Sigmoid colon (tissue), 7 donors: ENCODE data around the gene ADISSP. TPM values are rescaled to one million over a fixed set of nuclear protein-coding genes. Genes with fewer than 3 reads are reported as not detected.

ENCODE experiments used
- DNase-seq: peaks from one replicate; pipeline ENCODE4 v3.0.0-alpha.2; 2019
- H3K27ac ChIP-seq, 4 donors: fragments of 200-600 bp; sonication (generic); one replicate each; pipeline ENCODE4 v1.5.1; 2016 to 2019; ENCODE audit warnings: mild to moderate bottlenecking in 1 of 4
- H3K27me3 ChIP-seq, 3 donors: fragments of 200-600 bp; sonication (generic); one replicate each; pipeline ENCODE4 v1.5.1; 2019; ENCODE audit warnings: mild to moderate bottlenecking in 1 of 3
- H3K36me3 ChIP-seq, 4 donors: fragments of 200-600 bp; sonication (generic); one replicate each; pipeline ENCODE4 v1.5.1; 2016 to 2019
- H3K4me1 ChIP-seq, 4 donors: fragments of 200-600 bp; sonication (generic); one replicate each; pipeline ENCODE4 v1.5.1; 2017 to 2019
- H3K4me3 ChIP-seq, 4 donors: fragments of 200-600 bp; sonication (generic); one replicate each; pipeline ENCODE4 v1.5.1; 2017 to 2019; ENCODE audit warnings: mild to moderate bottlenecking in 2 of 4, moderate library complexity in 1 of 4
- H3K9me3 ChIP-seq, 4 donors: fragments of 200-600 bp in 3 of 4; sonication (generic) in 3 of 4; one replicate each; pipeline versions ENCODE4 v1.5.1 to v1.6.1; 2013 to 2019
- CTCF ChIP-seq, 4 experiments: fragments of 450-650 bp in 3 of 4; fragments of 200-600 bp in 1 of 4; IDR thresholded peaks; one replicate each; pipeline ENCODE4 v1.5.1; 2016 to 2019; ENCODE audit warnings: antibody characterized with exemption in 4 of 4, mild to moderate bottlenecking in 3 of 4, moderate library complexity in 2 of 4
- EP300 ChIP-seq, 4 donors: sonication (generic); formaldehyde crosslinking; IDR thresholded peaks; one replicate each; pipeline ENCODE4 v1.6.1; 2017; ENCODE audit warnings: antibody characterized with exemption in 4 of 4
- POLR2A ChIP-seq, 2 donors: fragments of 450-650 bp; IDR thresholded peaks; one replicate each; pipeline ENCODE4 v1.6.1; 2016; ENCODE audit warnings: antibody characterized with exemption in 2 of 2, mild to moderate bottlenecking in 2 of 2, moderate library complexity in 2 of 2
- POLR2AphosphoS5 ChIP-seq, 4 donors: sonication (generic); formaldehyde crosslinking; IDR thresholded peaks; one replicate each; pipeline ENCODE4 v1.6.1; 2017; ENCODE audit warnings: antibody characterized with exemption in 4 of 4
- WGBS, 2 donors: extraction: QIAGEN DNeasy Blood & Tissue Kit; methylation state at CpG; one replicate each; pipeline ENCODE4 v1.1.7; 2013; 5-methylcytosine and 5-hydroxymethylcytosine counted together
- intact Hi-C: fragments of 100-400 bp; cut with DNase I; formaldehyde crosslinking; loops from one replicate; pipeline ENCODE4 v1.15.1; 2023
- polyA plus RNA-seq, 3 donors: library from polyadenylated mRNA; stranded (reverse); fragments of 200-250 nt; gene quantifications; one replicate each; pipeline ENCODE4 v1.2.3, GENCODE V29; 2013
- total RNA-seq, 4 donors: library from RNA; depleted of rRNA; stranded (reverse); fragments of >200 nt; gene quantifications; one replicate each; pipeline ENCODE4 v1.1.0, GENCODE V29; 2016
- donor health status: healthy with polysubstance abuse.
- donor health status: Bipolar disorder and iron deficiency.
- donor health status: healthy.

The ADISSP gene
- total and polyA plus RNA-seq, 7 donors, result 15.7 to 116 (median 53.2) TPM

GRCh38 chr20:3735768-3736167, 31.8 kb downstream of the ADISSP start:
- no peak for DNase-seq
- H3K36me3 ChIP-seq, result no peaks in the 10 kb centered on the region
- peaks cover 14 to 28% (median 16%) of the 10 kb centered on the region in 3 donors for H3K27me3 ChIP-seq
- peaks cover 0 to 8% (median 4%) of the 10 kb centered on the region in 4 donors for H3K4me1 ChIP-seq
- no peak overlapping the region for H3K4me3 ChIP-seq
- no peak overlapping the region for H3K27ac ChIP-seq
- intact Hi-C loops, result no loop called here
- H3K9me3 ChIP-seq, result no peaks in the 10 kb centered on the region
- no peak for TF ChIP-seq POLR2AphosphoS5 (IDR thresholded peaks at IDR 0.05)
- no peak for TF ChIP-seq CTCF (IDR thresholded peaks at IDR 0.05)
- TF ChIP-seq POLR2A (IDR thresholded peaks at IDR 0.05), result no peak
- TF ChIP-seq EP300 (IDR thresholded peaks at IDR 0.05), result no peak
- 22 to 68% methylated on average over 4 of the region's 4 CpGs for WGBS, 2 donors

- Histone ChIP-seq H3K36me3 (no peaks in the 10 kb centered on the region), H3K9me3 (no peaks in the 10 kb centered on the region), H3K4me3 (peak overlapping the region in 2 of 4 donors; percentile 44), H3K27ac (peak overlapping the region; percentile 13 to 72 (median 47)), H3K27me3 (peaks cover 14 to 29% (median 16%) of the 10 kb centered on the region in 3 donors), H3K4me1 (peaks cover 0 to 8% (median 4%) of the 10 kb centered on the region in 4 donors)
- peak; percentile 71 for DNase-seq
- intact Hi-C loops, result no loop called here
- no peak for TF ChIP-seq CTCF (IDR thresholded peaks at IDR 0.05)
- no peak for TF ChIP-seq POLR2A (IDR thresholded peaks at IDR 0.05)
- no peak for TF ChIP-seq EP300 (IDR thresholded peaks at IDR 0.05)
- TF ChIP-seq POLR2AphosphoS5 (IDR thresholded peaks at IDR 0.05), result no peak
- WGBS, 2 donors, result 35 to 66% methylated on average over 12 of the region's 12 CpGs
Observed at GRCh38 chr20:3734111-3734843, 33.3 kb downstream of the ADISSP start.

GRCh38 chr20:3733119-3733995, 34.2 kb downstream of the ADISSP start:
- 83% methylated on average over 20 of the region's 20 CpGs for WGBS, 2 donors
- no peaks in the 10 kb centered on the region for H3K36me3 ChIP-seq
- H3K9me3 ChIP-seq, result no peaks in the 10 kb centered on the region
- H3K4me3 ChIP-seq, result peak overlapping the region; percentile 26 to 44 (median 38)
- H3K4me1 ChIP-seq, result peaks cover 0 to 8% (median 4%) of the 10 kb centered on the region in 4 donors
- no peak for DNase-seq
- H3K27ac ChIP-seq, result peak overlapping the region; percentile 13 to 72 (median 47)
- TF ChIP-seq EP300 (IDR thresholded peaks at IDR 0.05), result no peak
- TF ChIP-seq POLR2AphosphoS5 (IDR thresholded peaks at IDR 0.05), result no peak
- no peak for TF ChIP-seq CTCF (IDR thresholded peaks at IDR 0.05)
- no peak for TF ChIP-seq POLR2A (IDR thresholded peaks at IDR 0.05)
- intact Hi-C loops, result no loop called here
- peaks cover 14 to 35% (median 16%) of the 10 kb centered on the region in 3 donors for H3K27me3 ChIP-seq

GRCh38 chr20:3732327-3733118, 35.0 kb downstream of the ADISSP start, which contains the start of gene HSPA12B:
HSPA12B (plus strand) TSS chr20:3732685; CDS start chr20:3738675, 5,990 bp downstream.
- intact Hi-C loops, result no loop called here
- H3K27me3 ChIP-seq, result peaks cover 14 to 35% (median 16%) of the 10 kb centered on the region in 3 donors
- no peak for DNase-seq
- TF ChIP-seq EP300 (IDR thresholded peaks at IDR 0.05) (no peak), POLR2AphosphoS5 (IDR thresholded peaks at IDR 0.05) (no peak), CTCF (IDR thresholded peaks at IDR 0.05) (no peak), POLR2A (IDR thresholded peaks at IDR 0.05) (no peak)
- no peaks in the 10 kb centered on the region for H3K36me3 ChIP-seq
- peaks cover 0 to 9% (median 6%) of the 10 kb centered on the region in 4 donors for H3K4me1 ChIP-seq
- peak within 1 kb of the TSS; percentile 26 to 44 (median 38) for H3K4me3 ChIP-seq
- H3K9me3 ChIP-seq, result no peaks in the 10 kb centered on the region
- H3K27ac ChIP-seq, result peak within 1 kb of the TSS; percentile 31 to 74 (median 47)
- 11% methylated on average over 66 to 67 of the region's 67 CpGs for WGBS, 2 donors
